Endometrium (tissue), 2 donors: ENCODE measurements around the gene GRIP1.

Source experiments
- FAIRE-seq: peaks from 2 replicates; lab custom pipeline; 2012; peaks lifted over from hg19 to GRCh38; lab: Jason Lieb, UNC
- donor health status: control.
- donor health status: control.

The GRIP1 gene

DNA sequence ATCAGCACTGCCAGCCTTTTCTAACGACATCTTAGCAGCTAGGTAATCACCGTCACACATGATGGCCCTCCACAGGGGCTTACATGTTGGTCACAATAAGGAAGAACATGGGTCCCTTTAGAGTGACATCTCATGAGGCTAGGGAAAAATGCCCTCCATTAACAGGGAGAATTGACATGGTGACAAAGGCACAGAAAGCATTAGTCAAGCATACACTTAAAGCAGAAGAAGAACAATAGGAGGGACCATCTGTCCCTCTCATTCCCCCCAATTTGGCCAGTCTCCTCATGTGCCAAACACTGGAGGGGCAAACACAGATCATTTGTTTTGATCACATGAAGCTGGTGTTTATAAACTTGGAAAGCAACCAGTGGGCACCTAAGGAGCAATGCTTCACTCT, 78.0 kb downstream of the GRIP1 start:
- FAIRE-seq = no peak

DNA sequence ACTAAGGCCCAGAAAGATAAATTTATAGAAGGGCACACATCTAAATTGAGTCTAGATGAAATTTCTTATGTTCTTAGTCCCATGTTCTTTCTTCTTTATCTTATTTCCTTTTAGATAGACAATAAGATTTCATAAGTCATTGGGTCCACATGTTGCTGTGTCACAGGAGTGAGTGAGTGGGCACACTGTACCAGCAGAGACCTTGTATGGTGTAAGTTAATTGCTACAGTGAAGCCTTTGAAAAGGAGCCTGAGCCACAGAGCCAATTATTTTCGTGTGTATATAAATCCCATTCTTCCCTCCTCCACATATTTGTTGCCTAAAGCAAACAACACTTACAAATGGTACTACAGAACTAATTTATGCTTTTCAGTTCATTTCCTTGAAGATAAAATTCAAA, 79.1 kb downstream of the GRIP1 start:
- no peak for FAIRE-seq

DNA sequence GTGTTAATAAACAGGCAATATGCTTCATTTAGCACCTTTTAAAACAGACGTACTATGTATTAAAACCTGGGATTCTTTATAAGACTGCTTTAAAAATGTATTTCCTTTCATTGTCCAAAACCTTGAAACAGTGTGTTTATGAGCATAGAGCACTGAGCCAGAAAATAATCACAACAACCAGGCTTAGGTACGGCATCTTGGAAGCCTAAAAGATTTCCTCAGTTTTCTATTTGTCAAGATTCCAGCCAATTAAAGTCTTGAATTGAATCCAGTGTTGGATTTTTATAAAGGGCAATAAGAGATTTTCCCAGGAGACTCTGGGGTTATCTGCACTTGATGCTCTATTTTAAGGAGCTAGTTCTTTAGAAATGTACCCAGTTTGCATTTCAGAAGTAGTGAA, 80.3 kb downstream of the GRIP1 start:
- no peak for FAIRE-seq

DNA sequence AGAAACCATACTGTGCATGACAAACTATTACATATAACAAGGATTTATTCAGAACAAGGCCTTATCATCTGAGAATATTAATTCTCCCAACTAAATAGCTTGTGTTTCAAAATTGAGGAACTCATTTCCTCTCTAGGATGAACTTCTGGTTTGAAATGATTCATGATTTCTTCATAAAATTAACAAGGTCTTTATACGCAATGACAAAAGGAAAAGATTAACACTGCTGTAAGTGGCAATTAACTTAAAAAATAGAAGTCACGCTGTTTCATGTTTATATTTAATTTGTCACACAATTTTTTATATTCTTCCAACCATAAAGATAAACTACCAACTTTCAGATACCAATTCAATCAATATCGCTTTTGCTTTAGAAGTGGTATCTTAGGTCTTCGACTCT, 80.8 kb downstream of the GRIP1 start:
- no peak for FAIRE-seq

DNA sequence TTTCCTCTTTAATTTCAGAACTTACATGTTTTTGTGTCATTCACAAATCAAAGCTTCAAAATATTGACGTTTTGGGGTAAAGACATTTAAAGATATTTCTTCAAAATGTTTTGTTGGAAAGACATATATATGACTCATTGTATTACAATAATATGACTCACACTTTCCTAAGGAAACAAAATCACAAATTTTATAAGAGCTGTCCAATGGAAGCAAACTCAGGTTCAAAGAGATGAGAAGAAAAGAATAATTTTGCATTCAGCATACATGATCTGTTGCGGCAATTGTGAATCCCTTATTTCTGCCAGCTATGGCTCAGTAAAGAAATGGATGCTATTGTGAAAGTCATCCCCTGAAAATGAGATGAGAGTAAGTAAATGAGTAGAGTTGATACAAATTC, 82.7 kb downstream of the GRIP1 start:
- FAIRE-seq = no peak

DNA sequence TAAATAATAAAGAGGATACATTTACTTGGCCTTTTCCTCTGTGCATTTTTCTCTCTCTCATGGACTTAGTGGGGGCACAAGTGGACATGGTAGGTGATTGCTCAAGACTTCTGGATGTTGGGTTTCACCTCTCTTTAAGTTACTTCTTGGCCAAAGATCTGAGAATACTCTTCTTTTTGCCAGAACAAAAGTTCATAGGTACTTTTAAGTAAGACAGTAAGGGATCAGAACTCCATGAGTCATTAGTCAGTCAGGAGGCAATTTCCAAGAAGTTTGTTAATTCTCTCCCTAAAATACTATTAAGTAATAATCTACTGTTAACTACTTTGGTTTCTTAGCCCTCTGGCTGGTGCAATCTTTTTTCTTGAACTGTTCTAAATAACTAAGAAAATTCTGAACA, 84.2 kb downstream of the GRIP1 start:
- FAIRE-seq = no peak

DNA sequence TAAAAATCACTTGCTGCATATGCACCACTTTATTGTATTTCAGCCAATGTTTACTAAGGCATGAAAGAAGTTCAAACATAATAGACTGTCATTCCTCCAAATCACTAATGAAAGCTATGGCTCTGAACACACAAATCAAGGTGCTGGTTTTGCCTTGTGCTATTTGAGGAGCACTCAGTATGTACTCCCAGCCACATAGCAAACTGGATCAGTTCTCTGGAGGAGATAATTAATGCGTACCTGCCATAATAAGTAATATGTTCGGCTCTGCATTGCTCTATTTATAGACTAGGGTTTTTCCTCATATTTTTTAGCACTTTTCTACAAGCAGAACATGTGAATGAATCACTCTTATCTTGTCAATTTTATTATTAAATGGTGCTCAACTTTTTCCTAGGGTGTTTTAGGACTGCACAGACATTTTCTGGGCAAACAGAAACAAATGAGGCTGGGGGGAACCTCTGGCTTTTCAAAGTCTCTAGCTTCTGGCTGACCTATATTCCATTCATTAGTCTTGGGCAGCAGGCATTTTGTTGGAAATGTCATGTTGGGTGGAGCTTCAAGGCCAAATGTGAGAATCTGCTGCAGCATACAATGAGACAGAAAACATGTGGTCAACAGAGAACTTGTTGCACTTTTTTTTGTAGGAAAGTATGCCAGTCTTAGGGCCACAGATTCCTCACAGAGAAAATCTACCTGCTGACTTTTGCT, 88.4 kb downstream of the GRIP1 start:
- no peak for FAIRE-seq

DNA sequence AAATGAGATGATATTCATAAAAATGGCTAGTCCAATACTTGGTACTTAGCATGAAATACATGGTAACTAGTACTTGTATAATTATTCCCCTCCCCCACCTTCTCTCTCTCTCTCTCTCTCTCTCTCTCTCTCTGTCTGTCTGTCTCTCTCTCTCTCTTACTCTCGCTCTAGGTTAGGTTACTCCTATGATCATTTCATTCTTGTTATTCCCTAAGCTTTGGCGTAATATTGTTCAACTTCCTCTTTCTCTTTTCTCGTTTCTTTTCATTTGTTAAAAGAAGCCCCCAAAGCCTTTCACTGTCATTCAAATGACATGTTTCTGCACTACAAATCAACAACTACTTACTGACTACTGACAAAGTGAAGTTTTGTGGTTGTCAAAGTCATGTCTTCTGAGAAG, 89.8 kb downstream of the GRIP1 start:
- no peak for FAIRE-seq

DNA sequence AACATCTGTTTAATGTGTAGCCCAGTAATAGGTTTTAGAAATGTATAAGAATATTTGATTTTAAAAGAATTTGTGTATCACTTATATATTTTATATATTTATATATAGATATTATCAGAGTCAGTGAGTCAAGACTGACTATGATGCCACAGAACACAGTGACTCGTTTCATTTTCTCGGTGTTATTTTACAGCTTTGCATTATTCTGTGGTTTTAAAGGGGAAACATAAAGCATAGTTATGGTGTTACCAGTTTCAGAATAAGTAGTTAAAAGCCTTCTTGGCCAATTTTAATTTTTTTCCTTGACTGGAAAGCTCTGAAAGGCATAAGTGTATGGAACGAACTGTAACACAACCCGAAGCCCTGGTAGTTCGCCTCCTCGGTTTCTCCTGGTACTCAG, 91.0 kb downstream of the GRIP1 start:
- FAIRE-seq = no peak

DNA sequence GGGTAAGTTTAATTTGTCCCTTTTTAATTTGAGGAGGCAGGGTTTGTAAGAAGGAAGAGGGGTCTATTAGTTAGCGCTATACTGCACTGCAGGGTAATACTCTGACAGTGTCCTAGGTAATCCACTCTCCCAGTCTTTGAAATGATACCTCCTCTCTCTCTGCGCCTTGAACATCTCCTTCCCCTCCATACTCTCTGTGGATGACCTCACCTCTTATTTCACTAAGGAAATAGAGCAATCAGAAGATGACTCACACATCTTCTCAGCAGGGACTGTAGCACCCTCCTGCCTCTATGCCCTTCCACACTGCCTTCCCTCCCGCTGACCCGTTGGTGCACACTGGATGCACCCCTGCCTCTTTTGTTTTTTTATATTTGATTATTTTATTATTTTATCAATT, 94.2 kb downstream of the GRIP1 start:
- FAIRE-seq = no peak

DNA sequence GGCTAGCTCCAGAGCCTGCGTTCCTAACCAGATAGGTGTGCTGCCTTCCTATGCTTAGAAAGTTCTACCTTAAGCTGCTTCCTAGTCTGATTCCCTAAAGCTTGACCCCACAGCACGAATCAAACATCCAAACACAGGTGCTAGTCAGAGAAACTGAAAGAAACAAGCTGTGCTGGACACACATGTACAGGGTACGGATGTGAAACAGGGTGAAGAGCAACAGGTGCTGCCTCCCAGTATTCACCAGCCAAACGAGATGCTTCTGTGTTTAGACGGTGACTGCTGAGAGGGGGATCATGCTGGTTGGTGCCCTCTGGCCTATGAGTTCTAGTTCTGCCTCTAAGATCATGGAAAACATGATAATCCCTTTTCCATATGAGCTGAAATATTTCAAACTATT, 105.3 kb downstream of the GRIP1 start:
- FAIRE-seq = no peak

DNA sequence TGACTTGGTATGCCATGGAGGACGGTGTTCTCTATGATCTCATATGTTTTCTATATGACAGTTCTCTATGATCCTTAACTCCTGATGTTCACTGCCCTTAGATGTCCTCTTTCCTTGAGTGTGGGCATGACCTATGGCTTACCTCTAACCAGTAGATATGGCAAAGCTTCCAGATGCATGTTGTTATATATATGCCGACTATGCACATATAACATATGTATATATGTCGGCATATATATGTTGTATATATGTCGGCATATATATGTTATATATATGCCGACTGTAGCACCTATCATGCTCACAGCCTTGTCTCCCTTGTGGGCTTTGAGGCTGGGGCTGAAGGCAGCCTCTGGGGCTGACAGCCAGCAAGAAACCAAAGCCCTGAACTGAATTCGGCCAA, 106.0 kb downstream of the GRIP1 start:
- FAIRE-seq = no peak

DNA sequence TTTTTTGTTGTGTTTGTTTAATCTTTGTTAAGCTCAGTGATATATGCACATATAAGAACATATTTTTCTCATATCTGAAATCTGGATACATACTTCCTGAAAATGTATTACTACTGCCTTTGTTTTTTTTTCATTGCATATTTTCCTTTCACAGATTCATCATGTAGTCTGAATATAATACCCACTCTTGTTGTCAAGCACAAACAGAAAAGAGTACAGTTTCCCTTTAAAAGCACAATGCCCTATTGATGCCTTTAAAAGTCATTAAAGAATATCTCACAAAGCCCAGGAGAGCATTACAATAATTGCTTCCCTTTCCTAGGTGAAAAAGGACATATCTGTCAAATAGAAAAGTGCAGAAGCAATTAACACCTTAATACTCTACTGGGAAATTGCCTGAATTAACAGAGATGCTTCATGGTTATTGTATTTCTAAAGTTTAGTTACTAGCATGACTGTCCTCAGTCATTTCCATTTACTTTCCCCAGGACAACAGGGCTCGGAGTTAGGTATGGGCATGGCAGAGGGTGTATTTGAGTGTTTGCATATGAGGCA, 107.4 kb downstream of the GRIP1 start:
- FAIRE-seq = no peak

DNA sequence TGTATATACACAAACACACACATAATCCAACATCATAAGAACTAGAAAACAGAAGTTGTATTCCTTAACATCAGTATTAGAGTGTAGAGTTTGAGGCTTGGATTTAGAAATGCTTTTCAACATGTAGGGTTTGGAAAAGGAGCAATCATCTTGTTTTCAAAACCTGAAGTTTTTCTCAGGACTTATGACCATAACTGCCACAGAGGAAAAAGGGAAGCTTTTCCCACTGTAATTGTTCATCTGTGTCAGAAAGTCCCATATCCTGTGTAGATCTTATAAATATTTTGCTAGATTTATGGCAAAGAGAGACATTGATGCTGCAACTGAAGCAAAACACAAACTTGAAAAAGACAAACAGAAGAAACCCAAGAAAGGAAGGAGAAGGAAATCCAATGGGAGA, 115.7 kb downstream of the GRIP1 start:
- FAIRE-seq = no peak

DNA sequence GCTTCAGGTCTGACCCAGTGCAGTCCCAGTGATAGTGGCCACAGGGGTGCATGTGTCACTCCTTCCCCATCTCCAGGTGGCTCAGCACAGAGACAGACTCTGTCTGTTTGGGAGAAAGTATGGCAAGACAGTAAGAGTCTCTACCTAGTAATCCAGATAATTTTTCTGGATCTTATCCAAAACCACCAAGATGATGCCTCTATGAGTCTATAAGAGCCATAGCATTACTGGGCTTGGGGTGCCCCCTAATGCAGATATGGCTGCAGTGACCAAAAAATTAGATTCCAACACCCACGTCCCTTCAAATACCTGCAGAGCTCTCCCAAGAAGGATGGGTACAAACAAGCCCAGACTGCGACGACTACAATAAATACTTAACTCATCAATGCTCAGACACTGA, 123.8 kb downstream of the GRIP1 start:
- no peak for FAIRE-seq

DNA sequence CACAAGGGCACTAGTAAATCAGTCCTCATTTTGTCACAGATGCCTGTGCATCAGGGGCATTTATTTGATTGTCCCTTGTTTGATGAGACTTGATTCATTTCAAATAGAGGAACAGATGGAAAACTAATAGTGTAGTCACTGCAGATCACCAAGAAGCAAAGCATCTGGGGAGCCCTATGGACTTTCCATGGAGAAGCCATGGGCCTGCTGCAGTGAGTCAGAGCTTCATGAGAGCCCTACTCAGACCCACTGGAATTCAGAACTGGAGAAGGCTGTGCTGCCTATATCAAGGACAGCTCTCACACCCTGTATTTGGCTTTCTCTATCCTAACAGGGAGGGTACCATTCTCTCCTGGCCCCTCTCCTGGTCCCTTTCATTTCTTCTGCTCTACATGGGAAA, 126.2 kb downstream of the GRIP1 start:
- no peak for FAIRE-seq

DNA sequence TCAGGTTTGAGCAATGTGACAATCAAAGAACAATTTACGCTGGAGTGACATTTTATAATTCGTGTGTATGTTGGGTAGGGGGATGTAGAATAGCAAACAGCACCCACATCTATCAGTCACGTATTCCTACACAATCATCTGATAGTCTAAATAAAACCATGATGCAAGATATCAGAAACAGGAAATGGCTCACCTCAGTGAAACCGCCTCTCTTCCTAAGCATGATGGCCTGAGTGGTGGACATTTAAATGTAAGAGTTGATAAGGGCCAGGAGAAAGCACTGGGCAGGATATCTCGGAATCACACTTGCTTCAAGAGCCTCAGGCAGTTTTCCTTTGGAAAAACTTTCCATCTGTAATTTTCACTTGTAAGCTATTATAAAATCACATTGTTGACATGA, 128.2 kb downstream of the GRIP1 start:
- no peak for FAIRE-seq

DNA sequence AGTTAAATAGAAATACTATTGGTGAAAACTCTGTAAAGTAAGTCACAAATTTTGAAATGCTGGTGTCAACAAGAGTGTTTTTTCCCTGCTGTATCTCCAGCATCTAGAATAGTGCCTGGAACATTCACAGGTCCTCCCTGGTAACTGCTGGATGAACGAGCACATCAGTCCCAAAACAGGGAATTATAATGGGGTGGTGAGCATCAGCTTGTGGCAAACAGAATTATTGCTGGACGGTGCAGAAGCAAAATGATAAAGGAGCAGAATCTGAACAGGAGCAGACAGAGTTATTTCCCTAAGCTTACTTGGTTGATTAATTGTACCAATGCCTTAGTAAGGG, 129.9 kb downstream of the GRIP1 start:
- FAIRE-seq = no peak

DNA sequence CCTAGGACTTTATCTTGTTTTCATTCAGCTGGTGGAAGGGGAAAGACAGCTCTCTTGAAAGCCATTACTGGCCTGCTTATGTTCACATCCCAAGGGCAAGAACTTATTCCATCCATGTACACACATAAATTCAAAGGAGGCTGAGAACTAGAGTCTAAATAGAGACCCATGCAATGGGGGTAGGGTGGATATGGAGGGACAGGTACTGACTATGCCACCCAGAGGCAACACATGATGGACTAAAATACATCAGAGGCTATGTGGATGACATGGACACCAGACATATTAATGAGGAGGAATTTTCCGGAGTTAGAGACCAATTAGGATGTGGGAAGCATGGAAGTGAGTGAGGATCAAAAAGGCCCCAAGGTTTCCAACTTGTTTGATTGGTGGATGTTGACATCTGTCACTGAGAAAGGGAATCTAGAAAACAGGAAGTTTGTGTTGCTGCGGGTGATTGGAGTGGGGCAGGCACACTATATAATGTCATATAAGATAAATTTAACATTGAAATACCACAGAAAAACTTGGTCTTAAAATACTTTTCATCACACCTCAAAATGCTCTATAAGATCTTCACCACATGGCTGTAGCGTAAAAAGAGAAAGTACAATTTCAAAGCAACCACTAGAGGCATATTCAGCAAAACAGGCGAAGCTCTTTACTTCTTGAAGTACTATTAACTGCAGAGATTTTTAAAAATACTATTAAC, 130.4 kb downstream of the GRIP1 start:
- no peak for FAIRE-seq

DNA sequence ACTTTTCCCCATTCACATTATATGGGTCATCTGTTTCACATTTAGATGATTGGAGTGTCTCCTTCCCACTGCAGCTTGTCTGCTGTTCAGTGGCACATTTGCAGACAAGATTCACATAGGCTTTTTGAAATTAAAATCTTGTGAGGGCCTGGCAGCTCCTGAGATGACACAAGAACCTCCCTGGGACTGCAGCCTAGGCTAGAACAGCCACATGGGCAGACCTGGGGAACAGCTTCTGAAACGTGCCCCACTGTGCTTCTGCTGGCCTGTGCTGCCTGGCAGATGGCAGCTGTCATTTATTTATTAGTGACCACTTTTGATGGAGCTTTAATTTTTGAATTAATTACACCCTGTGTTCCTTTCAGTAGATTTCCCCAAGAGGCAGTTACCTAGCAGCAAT, 137.4 kb downstream of the GRIP1 start:
- no peak for FAIRE-seq

DNA sequence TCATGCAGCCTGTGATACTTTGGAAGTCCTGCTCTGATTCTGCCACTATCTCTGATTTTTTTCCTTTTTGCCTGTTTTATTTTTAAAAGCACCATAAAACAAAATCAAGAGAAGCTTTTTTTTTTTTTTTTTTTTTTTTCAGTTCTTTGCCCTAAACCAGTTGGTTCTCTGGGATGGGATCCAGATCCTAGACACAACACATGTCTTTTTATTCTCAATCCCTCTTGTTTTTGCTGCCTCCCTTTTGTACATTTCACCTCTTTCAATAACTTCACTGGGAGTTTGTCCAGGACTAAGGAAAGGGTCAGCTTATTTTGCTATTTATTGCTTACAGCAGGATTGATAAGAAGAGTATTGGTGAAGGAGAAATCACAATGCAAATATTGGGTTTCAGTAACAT, 139.4 kb downstream of the GRIP1 start:
- FAIRE-seq = no peak

DNA sequence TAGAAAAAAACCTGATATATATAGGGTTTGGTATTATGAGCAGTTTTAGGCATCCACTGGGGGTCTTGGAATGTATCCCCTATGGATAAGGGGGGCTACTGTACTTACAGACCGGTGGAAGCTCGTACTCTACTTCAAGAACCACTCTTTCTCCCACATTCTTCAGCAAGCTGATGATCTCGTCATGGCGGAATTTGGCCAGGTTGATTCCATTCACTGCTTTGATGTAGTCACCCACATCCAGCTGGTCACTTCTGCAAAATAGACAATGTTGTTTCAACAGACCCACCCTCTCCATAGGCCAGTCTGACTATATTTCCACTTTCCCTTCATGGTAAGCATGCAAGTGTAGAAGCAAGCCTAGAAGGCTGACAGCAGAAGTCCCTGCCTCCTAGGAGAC, 139.9 kb downstream of the GRIP1 start:
- no peak for FAIRE-seq

DNA sequence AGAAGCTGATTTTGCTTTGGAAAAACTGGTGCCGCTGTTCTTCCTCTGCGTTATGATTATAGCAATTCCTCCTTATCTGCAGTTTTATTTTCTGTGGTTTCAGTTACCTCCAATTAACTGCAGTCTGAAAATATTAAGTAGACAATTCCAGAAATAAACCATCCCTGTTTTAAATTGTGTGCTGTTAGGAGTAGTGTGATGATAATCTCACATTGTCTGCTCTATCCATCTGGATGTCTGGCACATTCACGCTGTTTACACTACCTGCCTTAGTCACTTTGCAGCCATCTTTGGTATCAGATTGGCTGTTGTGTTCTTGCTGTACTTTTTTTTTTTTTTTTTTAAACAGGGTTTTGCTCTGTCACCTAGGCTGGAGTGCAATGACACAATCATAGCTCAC, 141.0 kb downstream of the GRIP1 start:
- FAIRE-seq = no peak

DNA sequence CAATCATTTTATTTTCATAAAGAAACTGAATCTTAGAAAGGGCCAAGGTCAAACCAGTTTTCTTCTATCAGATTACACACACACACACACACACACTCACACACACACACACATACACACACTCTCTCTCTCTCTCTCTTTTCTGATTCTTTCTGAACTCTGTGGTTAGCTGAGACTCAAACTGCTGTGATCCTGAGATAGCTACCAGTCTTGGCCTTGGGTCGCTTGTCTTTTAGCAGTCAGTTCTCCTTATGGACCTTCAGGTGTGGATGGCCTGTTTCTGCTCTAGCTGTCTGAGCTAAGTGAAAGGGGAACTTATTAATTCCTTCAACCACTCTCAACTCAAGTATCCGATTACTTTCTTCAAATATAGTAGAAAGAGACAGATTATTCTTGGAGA, 145.1 kb downstream of the GRIP1 start:
- FAIRE-seq = no peak
